GM12874 (cell line): ENCODE measurements around the gene AKR1E2.

Source experiments
- CTCF ChIP-seq: IDR thresholded peaks from 2 replicates; pipeline ENCODE4 v1.5.1; 2011; ENCODE audit warnings: low read depth, mild to moderate bottlenecking, control low read depth, low read length, moderate library complexity; ENCODE audit not compliant: insufficient read depth

AKR1E2 gene

DNA sequence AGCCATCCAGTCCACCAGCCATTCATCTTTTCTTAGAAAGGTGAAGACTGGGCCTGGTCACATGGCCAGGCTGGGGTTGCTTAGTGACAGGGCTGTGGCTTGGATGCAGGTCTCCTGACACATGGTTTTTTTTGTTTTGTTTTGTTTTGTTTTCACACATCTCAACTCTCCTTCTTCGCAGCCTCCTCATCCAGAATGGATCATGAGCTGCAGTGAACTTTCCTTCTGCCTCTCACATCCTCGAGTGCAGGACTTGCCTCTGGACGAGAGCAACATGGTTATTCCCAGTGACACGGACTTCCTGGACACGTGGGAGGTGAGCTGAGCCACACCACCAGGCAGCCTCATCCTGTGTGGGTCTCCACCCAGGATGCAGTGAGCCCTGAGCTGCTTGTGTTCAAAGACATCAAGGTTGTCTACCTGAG is 9.5 kb downstream of the AKR1E2 start:
- no peak for TF ChIP-seq CTCF

GRCh38 chr10:4836416-4836969 is 10.5 kb downstream of the AKR1E2 start:
- no peak for TF ChIP-seq CTCF

DNA sequence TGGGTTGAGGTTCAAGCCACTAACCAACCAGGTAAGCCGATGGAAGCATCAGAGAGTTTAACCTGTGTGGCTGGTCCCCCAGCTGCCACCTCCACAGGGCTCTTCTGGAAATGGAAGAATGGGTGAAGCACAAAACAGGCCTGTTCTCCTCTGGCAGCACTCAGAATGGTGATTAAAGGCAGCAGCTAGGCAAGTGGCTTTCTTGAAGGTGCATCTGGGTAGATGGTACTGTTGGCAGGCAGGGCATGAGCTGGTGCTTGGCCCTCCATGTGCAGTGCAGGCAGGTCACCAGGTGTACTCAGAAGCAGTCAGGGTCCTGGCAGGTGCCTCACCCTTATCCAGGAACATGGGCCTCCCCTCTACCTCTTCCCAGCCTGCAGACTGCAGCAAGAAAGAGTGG is 11.5 kb downstream of the AKR1E2 start:
- TF ChIP-seq CTCF: no peak

- no peak for TF ChIP-seq CTCF
Measured at GRCh38 chr10:4838743-4839142, 12.7 kb downstream of the AKR1E2 start.

GRCh38 chr10:4839353-4839752 is 13.3 kb downstream of the AKR1E2 start:
- no peak for TF ChIP-seq CTCF

GRCh38 chr10:4840151-4840550 is 14.1 kb downstream of the AKR1E2 start:
- no peak for TF ChIP-seq CTCF

GRCh38 chr10:4843525-4844180 is 17.6 kb downstream of the AKR1E2 start:
- no peak for TF ChIP-seq CTCF
